H1 (cell line): ENCODE measurements around the gene SPINT2. TPM values are rescaled to one million over a fixed set of nuclear protein-coding genes. Genes with fewer than 3 reads are reported as not detected.

Experiments
- CHD2 ChIP-seq: IDR thresholded peaks from 2 replicates; pipeline ENCODE4 v1.6.1; 2012; ENCODE audit warnings: low read length, improper control_type of control experiment
- EP300 ChIP-seq, 2 experiments: IDR thresholded peaks; 1 replicate in 1 of 2; 2 replicates in 1 of 2; pipeline ENCODE4 v1.6.1; 2011 to 2012; ENCODE audit warnings: low read depth in 2 of 2, low read length in 2 of 2, mild to moderate bottlenecking in 2 of 2, borderline replicate concordance in 1 of 2, inconsistent platforms in 1 of 2, moderate library complexity in 1 of 2
- GABPA ChIP-seq: IDR thresholded peaks from 2 replicates; pipeline ENCODE4 v1.6.1; 2011; ENCODE audit warnings: mild to moderate bottlenecking, low read length, moderate library complexity, borderline replicate concordance; ENCODE audit not compliant: insufficient read depth
- MAX ChIP-seq: IDR thresholded peaks from 2 replicates; pipeline ENCODE4 v1.6.1; 2012; ENCODE audit warnings: inconsistent platforms
- NANOG ChIP-seq: IDR thresholded peaks from 2 replicates; pipeline ENCODE4 v1.6.1; 2011; ENCODE audit warnings: low read length, low read depth, mild to moderate bottlenecking, inconsistent platforms; ENCODE audit not compliant: insufficient read depth, poor library complexity, severe bottlenecking
- SP2 ChIP-seq: IDR thresholded peaks from 2 replicates; pipeline ENCODE4 v1.6.1; 2012; ENCODE audit warnings: mild to moderate bottlenecking, low read length, inconsistent platforms
- polyA plus RNA-seq, 7 experiments: library from polyadenylated mRNA; depleted of rRNA in 3 of 7; stranded (reverse) in 5 of 7; unstranded in 2 of 7; fragments of >200 nt in 5 of 7; fragments of 200-250 nt in 2 of 7; gene quantifications; 1 replicate in 5 of 7; 2 replicates in 1 of 7; 4 replicates in 1 of 7; pipeline versions ENCODE4 v1.2.1 to v1.2.3, GENCODE V29; 2011 to 2013; ENCODE audit warnings: missing spikeins in 2 of 7, mixed read lengths in 2 of 7
- total RNA-seq: library from RNA; stranded (reverse); fragmentation: NEBNext Ultra II Directional; extraction: Animal tissue kit (Norgen Biotek cat#: 25700); gene quantifications from 2 replicates; pipeline ENCODE4 v1.2.1, GENCODE V29; 2021

Gene SPINT2
- total and polyA plus RNA-seq, 2 of the 8 experiments (the other 6 are each of a cell fraction or from before 2014, with no cell fraction given), result 294 to 296 TPM

GRCh38 chr19:38287604-38288003 lies 23.2 kb downstream of the SPINT2 start (continued):
- TF ChIP-seq EP300 (IDR thresholded peaks at IDR 0.05; ENCODE audit: borderline replicate concordance in 1 of 2, low read depth in 2 of 2, low read length in 2 of 2), result no peak
- no peak for TF ChIP-seq SP2
- TF ChIP-seq CHD2, result no peak
- no peak for TF ChIP-seq NANOG
- no peak for TF ChIP-seq GABPA
- TF ChIP-seq MAX, result no peak
